Gastrocnemius medialis (tissue), 4 donors: ENCODE results near the gene TEX14. TPM values are rescaled to one million over a fixed set of nuclear protein-coding genes. Genes with fewer than 3 reads are reported as not detected.

Experiments
- ATAC-seq, 2 donors: fragments of 150-250 bp; one replicate each; pipeline ENCODE4 v1.9.1; 2016
- DNase-seq, 2 donors: peaks; one replicate each; pipeline ENCODE4 v3.0.0-alpha.2; 2019
- H3K27ac ChIP-seq, 4 donors: fragments of 200-600 bp; sonication (generic); 1 replicate in 1 of 4; 2 replicates in 3 of 4; pipeline ENCODE4 v1.5.1; 2016 to 2018; ENCODE audit warnings: mild to moderate bottlenecking in 2 of 4, moderate library complexity in 1 of 4
- H3K27me3 ChIP-seq, 3 donors: fragments of 200-600 bp; sonication (generic) in 2 of 3; 1 replicate in 1 of 3; 2 replicates in 2 of 3; pipeline versions ENCODE4 v1.5.1 to v1.6.0; 2016 to 2019; ENCODE audit warnings: mild to moderate bottlenecking in 1 of 3, moderate library complexity in 1 of 3
- H3K36me3 ChIP-seq, 2 donors: fragments of 200-600 bp; sonication (generic) in 1 of 2; one replicate each; pipeline ENCODE4 v1.5.1; 2017 to 2018
- H3K4me1 ChIP-seq, 2 donors: fragments of 200-600 bp; sonication (generic) in 1 of 2; one replicate each; pipeline ENCODE4 v1.5.1; 2016 to 2017; ENCODE audit warnings: mild to moderate bottlenecking in 2 of 2
- H3K4me3 ChIP-seq, 4 donors: fragments of 200-600 bp; sonication (generic) in 3 of 4; 1 replicate in 1 of 4; 2 replicates in 3 of 4; pipeline ENCODE4 v1.5.1; 2016 to 2019; ENCODE audit warnings: mild to moderate bottlenecking in 2 of 4
- H3K9me3 ChIP-seq, 3 donors: fragments of 200-600 bp; sonication (generic) in 2 of 3; 1 replicate in 1 of 3; 2 replicates in 2 of 3; pipeline ENCODE4 v1.5.1; 2016 to 2019
- CTCF ChIP-seq, 5 experiments: fragments of 450-650 bp in 3 of 5; fragments of 200-600 bp in 2 of 5; sonication (generic) in 2 of 5; IDR thresholded peaks in 4 of 5; conservative IDR thresholded peaks in 1 of 5; 1 replicate in 4 of 5; 2 replicates in 1 of 5; pipeline ENCODE4 v1.5.1; 2016 to 2019; ENCODE audit warnings: antibody characterized with exemption in 5 of 5, mild to moderate bottlenecking in 3 of 5, moderate library complexity in 3 of 5
- POLR2A ChIP-seq, 2 donors: fragments of 450-650 bp; IDR thresholded peaks; one replicate each; pipeline ENCODE4 v1.6.1; 2017; ENCODE audit warnings: antibody characterized with exemption in 2 of 2, mild to moderate bottlenecking in 2 of 2, moderate library complexity in 2 of 2
- in situ Hi-C, 4 donors: fragments of 200-750 bp; cut with MboI; loops; one replicate each; pipeline versions ENCODE4 v1.15.0 to v1.8.0; 2017; ENCODE audit warnings: low sequenced_read_pairs in 4 of 4
- intact Hi-C: fragments of 100-400 bp; cut with DNase I; formaldehyde crosslinking; loops from one replicate; pipeline ENCODE4 v1.15.1; 2023; ENCODE audit warnings: low total_unique reads
- total RNA-seq, 4 donors: library from RNA; depleted of rRNA; stranded (reverse); fragments of >200 nt; gene quantifications; one replicate each; pipeline versions ENCODE4 v1.1.0 to v1.2.3, GENCODE V29; 2016

The TEX14 gene
- total RNA-seq, 4 donors from 2014 or later = not detected

GRCh38 chr17:58702708-58703107 is 10.9 kb upstream of the TEX14 start:
- no peak for ATAC-seq
- Histone ChIP-seq H3K9me3 (no peaks in the 10 kb centered on the region), H3K27me3 (no peaks in the 10 kb centered on the region), H3K36me3 (peaks cover 6 to 19% of the 10 kb centered on the region in 2 donors), H3K4me1 (no peaks in the 10 kb centered on the region), H3K4me3 (no peak overlapping the region), H3K27ac (no peak overlapping the region)
- no peak for DNase-seq
- intact Hi-C loops = no loop called here
- TF ChIP-seq POLR2A (IDR thresholded peaks at IDR 0.05) (no peak), CTCF (IDR thresholded peaks at IDR 0.05 in 4 of 5, conservative IDR thresholded peaks at IDR 0.05 in 1 of 5) (no peak)
- in situ Hi-C loops = loop anchor here in 1 of 4 donors (25.0 kb wide), 1 partner anchor 310 kb away; no protein-coding TSS in a partner anchor

GRCh38 chr17:58702045-58702476 is 10.2 kb upstream of the TEX14 start:
- Histone ChIP-seq H3K4me3 (no peak overlapping the region), H3K36me3 (peaks cover 6 to 19% of the 10 kb centered on the region in 2 donors), H3K27me3 (no peaks in the 10 kb centered on the region), H3K9me3 (no peaks in the 10 kb centered on the region), H3K27ac (no peak overlapping the region), H3K4me1 (no peaks in the 10 kb centered on the region)
- no peak for DNase-seq
- TF ChIP-seq POLR2A (IDR thresholded peaks at IDR 0.05) = no peak
- TF ChIP-seq CTCF (IDR thresholded peaks at IDR 0.05 in 4 of 5, conservative IDR thresholded peaks at IDR 0.05 in 1 of 5) = no peak
- intact Hi-C loops = no loop called here
- in situ Hi-C loops = loop anchor here in 1 of 4 donors (25.0 kb wide), 1 partner anchor 310 kb away; no protein-coding TSS in a partner anchor
- ATAC-seq = no peak

GRCh38 chr17:58699771-58700170 is 7.9 kb upstream of the TEX14 start:
- Histone ChIP-seq H3K36me3 (peaks cover 6 to 16% of the 10 kb centered on the region in 2 donors), H3K4me3 (no peak overlapping the region), H3K27ac (no peak overlapping the region), H3K4me1 (no peaks in the 10 kb centered on the region), H3K9me3 (no peaks in the 10 kb centered on the region), H3K27me3 (no peaks in the 10 kb centered on the region)
- no peak for DNase-seq
- TF ChIP-seq POLR2A (IDR thresholded peaks at IDR 0.05) = no peak
- no peak for TF ChIP-seq CTCF (IDR thresholded peaks at IDR 0.05 in 4 of 5, conservative IDR thresholded peaks at IDR 0.05 in 1 of 5)
- in situ Hi-C loops = loop anchor here in 1 of 4 donors (10.0 to 25.0 kb wide), 2 partner anchors 175 to 313 kb away; no protein-coding TSS in a partner anchor
- ATAC-seq = no peak
- intact Hi-C loops = no loop called here

- Histone ChIP-seq H3K27me3 (no peaks in the 10 kb centered on the region), H3K9me3 (no peaks in the 10 kb centered on the region), H3K36me3 (peaks cover 6 to 9% of the 10 kb centered on the region in 2 donors), H3K27ac (no peak overlapping the region), H3K4me3 (no peak overlapping the region), H3K4me1 (peaks cover 10 to 12% of the 10 kb centered on the region in 2 donors)
- in situ Hi-C loops = loop anchor here in 1 of 4 donors (10.0 kb wide), 1 partner anchor 170 kb away; no protein-coding TSS in a partner anchor
- no peak for TF ChIP-seq POLR2A (IDR thresholded peaks at IDR 0.05)
- no peak for TF ChIP-seq CTCF (IDR thresholded peaks at IDR 0.05 in 4 of 5, conservative IDR thresholded peaks at IDR 0.05 in 1 of 5)
- no peak for ATAC-seq
- intact Hi-C loops = loop anchor here (5.0 kb wide), 1 partner anchor 163 kb away; no protein-coding TSS in a partner anchor
- DNase-seq = no peak
These were observed 3.0 kb upstream of the TEX14 start for GRCh38 chr17:58694826-58695225.
